Measurements from ENCODE around the gene PEX26.

The PEX26 gene

DNA sequence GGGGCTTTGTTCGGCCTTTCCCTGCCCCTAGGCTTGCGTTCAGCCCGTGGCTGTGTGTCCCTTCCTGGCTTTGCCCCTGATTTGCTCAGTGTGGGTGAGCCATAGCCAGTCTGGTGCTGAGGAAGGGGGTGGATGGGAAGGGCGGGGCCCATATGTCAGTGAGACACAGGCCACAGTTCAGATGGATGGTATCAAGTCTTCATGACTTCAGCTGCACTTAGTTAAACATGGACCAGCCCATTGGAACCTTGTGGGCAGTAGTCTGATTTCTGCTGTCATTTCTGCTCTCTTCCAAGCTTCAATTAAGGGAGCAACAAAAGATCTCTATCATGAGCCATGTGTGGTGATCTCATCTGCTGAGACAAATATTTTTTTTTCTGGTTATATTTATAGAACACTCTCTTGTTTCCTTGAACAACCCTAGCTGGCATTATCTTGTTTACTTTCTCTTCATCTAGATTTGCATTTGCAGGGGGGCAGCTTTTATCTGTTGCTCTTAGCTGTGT is 21.6 kb upstream of the PEX26 start:
- TF ChIP-seq, protein P1, sequence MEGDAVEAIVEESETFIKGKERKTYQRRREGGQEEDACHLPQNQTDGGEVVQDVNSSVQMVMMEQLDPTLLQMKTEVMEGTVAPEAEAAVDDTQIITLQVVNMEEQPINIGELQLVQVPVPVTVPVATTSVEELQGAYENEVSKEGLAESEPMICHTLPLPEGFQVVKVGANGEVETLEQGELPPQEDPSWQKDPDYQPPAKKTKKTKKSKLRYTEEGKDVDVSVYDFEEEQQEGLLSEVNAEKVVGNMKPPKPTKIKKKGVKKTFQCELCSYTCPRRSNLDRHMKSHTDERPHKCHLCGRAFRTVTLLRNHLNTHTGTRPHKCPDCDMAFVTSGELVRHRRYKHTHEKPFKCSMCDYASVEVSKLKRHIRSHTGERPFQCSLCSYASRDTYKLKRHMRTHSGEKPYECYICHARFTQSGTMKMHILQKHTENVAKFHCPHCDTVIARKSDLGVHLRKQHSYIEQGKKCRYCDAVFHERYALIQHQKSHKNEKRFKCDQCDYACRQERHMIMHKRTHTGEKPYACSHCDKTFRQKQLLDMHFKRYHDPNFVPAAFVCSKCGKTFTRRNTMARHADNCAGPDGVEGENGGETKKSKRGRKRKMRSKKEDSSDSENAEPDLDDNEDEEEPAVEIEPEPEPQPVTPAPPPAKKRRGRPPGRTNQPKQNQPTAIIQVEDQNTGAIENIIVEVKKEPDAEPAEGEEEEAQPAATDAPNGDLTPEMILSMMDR (IDR thresholded peaks at IDR 0.05): no peak
- peaks cover 19% of the 10 kb centered on the region for H3K4me1 Mint-ChIP-seq
- H3K27me3 Mint-ChIP-seq (ENCODE audit: low read depth, poor library complexity): peaks cover 25% of the 10 kb centered on the region
- no peak overlapping the region for H3K27ac Mint-ChIP-seq
- no peak for DNase-seq
- H3K36me3 Mint-ChIP-seq (ENCODE audit: low read depth): no peaks in the 10 kb centered on the region
- H3K9me3 Mint-ChIP-seq: peaks cover 16% of the 10 kb centered on the region
- no peak overlapping the region for H3K4me3 Mint-ChIP-seq

- H3K4me3 Mint-ChIP-seq: no peak overlapping the region
- no peak overlapping the region for H3K27ac Mint-ChIP-seq
Observed at GRCh38 chr22:18056807-18057474, 20.8 kb upstream of the PEX26 start.

GRCh38 chr22:18057568-18058209 is 20.1 kb upstream of the PEX26 start:
- Mint-ChIP-seq H3K4me3 (no peak overlapping the region), H3K36me3 (ENCODE audit: low read depth) (no peaks in the 10 kb centered on the region), H3K27me3 (ENCODE audit: low read depth, poor library complexity) (peaks cover 27% of the 10 kb centered on the region), H3K27ac (no peak overlapping the region), H3K4me1 (peaks cover 17% of the 10 kb centered on the region), H3K9me3 (peaks cover 11% of the 10 kb centered on the region)
- no peak for DNase-seq
- TF ChIP-seq, protein P1 (IDR thresholded peaks at IDR 0.05): no peak

More at GRCh38 chr22:18056807-18057474, 20.8 kb upstream of the PEX26 start:
- TF ChIP-seq, protein P1 (IDR thresholded peaks at IDR 0.05): no peak
- H3K9me3 Mint-ChIP-seq: peaks cover 16% of the 10 kb centered on the region
- no peak for DNase-seq
- no peaks in the 10 kb centered on the region for H3K36me3 Mint-ChIP-seq (ENCODE audit: low read depth)
- peaks cover 22% of the 10 kb centered on the region for H3K4me1 Mint-ChIP-seq
- H3K27me3 Mint-ChIP-seq (ENCODE audit: low read depth, poor library complexity): peaks cover 25% of the 10 kb centered on the region

- TF ChIP-seq, protein P1 (IDR thresholded peaks at IDR 0.05): no peak
- H3K4me1 Mint-ChIP-seq: peaks cover 17% of the 10 kb centered on the region
- peaks cover 11% of the 10 kb centered on the region for H3K9me3 Mint-ChIP-seq
Observed at GRCh38 chr22:18058371-18059093, 19.3 kb upstream of the PEX26 start.

GRCh38 chr22:18059094-18059417 is 18.7 kb upstream of the PEX26 start:
- TF ChIP-seq, protein P1 (IDR thresholded peaks at IDR 0.05): no peak
- peaks cover 8% of the 10 kb centered on the region for H3K9me3 Mint-ChIP-seq
- peaks cover 27% of the 10 kb centered on the region for H3K27me3 Mint-ChIP-seq (ENCODE audit: low read depth, poor library complexity)
- no peaks in the 10 kb centered on the region for H3K36me3 Mint-ChIP-seq (ENCODE audit: low read depth)
- no peak for DNase-seq
- H3K27ac Mint-ChIP-seq: no peak overlapping the region
- H3K4me3 Mint-ChIP-seq: no peak overlapping the region
- peaks cover 17% of the 10 kb centered on the region for H3K4me1 Mint-ChIP-seq

More at GRCh38 chr22:18058371-18059093, 19.3 kb upstream of the PEX26 start:
- Mint-ChIP-seq H3K27ac (no peak overlapping the region), H3K4me3 (no peak overlapping the region), H3K36me3 (ENCODE audit: low read depth) (no peaks in the 10 kb centered on the region), H3K27me3 (ENCODE audit: low read depth, poor library complexity) (peaks cover 27% of the 10 kb centered on the region)
- DNase-seq: no peak
